DOHH2 (cell line): ENCODE data around the gene CCDC51.
A peak's percentile ranks its signal among the peaks of the same experiment; 100 is the strongest.

Experiments
- H3F3A ChIP-seq: fragments of 200-600 bp; sonication (generic), shearing (Covaris generic); 2 replicates; pipeline ENCODE4 v1.6.0; 2016; ENCODE audit warnings: antibody characterized with exemption, mild to moderate bottlenecking; ENCODE audit not compliant: control insufficient read depth, insufficient read depth
- H3K27ac ChIP-seq: fragments of 200-600 bp; sonication (generic); 2 replicates; pipeline ENCODE4 v1.5.1; 2014; ENCODE audit warnings: low read depth, mild to moderate bottlenecking, low read length, moderate library complexity
- H3K27me3 ChIP-seq: fragments of 200-600 bp; sonication (generic); 2 replicates; pipeline ENCODE4 v1.6.1; 2014; ENCODE audit warnings: mild to moderate bottlenecking, low read length, mixed read lengths; ENCODE audit not compliant: control insufficient read depth
- H3K36me3 ChIP-seq: fragments of 200-600 bp; sonication (generic); 2 replicates; pipeline ENCODE4 v1.6.1; 2014; ENCODE audit warnings: mild to moderate bottlenecking, low read length, moderate library complexity, mixed read lengths; ENCODE audit not compliant: control insufficient read depth
- H3K4me1 ChIP-seq: fragments of 200-600 bp; sonication (generic); 2 replicates; pipeline ENCODE4 v1.6.1; 2014; ENCODE audit warnings: mild to moderate bottlenecking, low read length, mixed read lengths; ENCODE audit not compliant: control insufficient read depth
- H3K4me2 ChIP-seq: fragments of 200-600 bp; sonication (generic); 2 replicates; pipeline ENCODE4 v1.6.0; 2014; ENCODE audit warnings: mild to moderate bottlenecking, low read length, moderate library complexity
- H3K4me3 ChIP-seq: fragments of 200-600 bp; sonication (generic); 2 replicates; pipeline ENCODE4 v1.5.1; 2014; ENCODE audit warnings: mild to moderate bottlenecking, low read length, mixed read lengths
- H3K79me2 ChIP-seq: fragments of 200-600 bp; sonication (generic); 2 replicates; pipeline ENCODE4 v1.6.1; 2014; ENCODE audit warnings: mild to moderate bottlenecking, low read length, mixed read lengths; ENCODE audit not compliant: control insufficient read depth
- H3K9me2 ChIP-seq: fragments of 200-600 bp; sonication (generic); replicated peaks from 2 replicates; pipeline ENCODE4 v1.6.1; 2014; ENCODE audit warnings: mild to moderate bottlenecking, low read length, mixed read lengths; ENCODE audit not compliant: control insufficient read depth
- H3K9me3 ChIP-seq: fragments of 200-600 bp; sonication (generic); 2 replicates; pipeline ENCODE4 v1.6.1; 2014; ENCODE audit warnings: antibody characterized with exemption, low read length, mixed read lengths; ENCODE audit not compliant: control insufficient read depth, insufficient read depth
- H4K20me1 ChIP-seq: fragments of 200-600 bp; sonication (generic); 2 replicates; pipeline ENCODE4 v1.6.0; 2014; ENCODE audit warnings: low read depth, mild to moderate bottlenecking, antibody characterized with exemption, low read length, moderate library complexity; ENCODE audit not compliant: control insufficient read depth, insufficient read depth
- CTCF ChIP-seq: fragments of 200-600 bp; sonication (generic); IDR thresholded peaks from one replicate; pipeline ENCODE4 v1.5.1; 2014; ENCODE audit warnings: antibody characterized with exemption, mild to moderate bottlenecking, low read depth, low read length; ENCODE audit not compliant: poor library complexity, severe bottlenecking
- EZH2phosphoT487 ChIP-seq: fragments of 200-600 bp; sonication (generic); IDR thresholded peaks from 2 replicates; pipeline ENCODE4 v1.6.1; 2017; ENCODE audit warnings: borderline replicate concordance, mild to moderate bottlenecking, antibody characterized with exemption, low read length, moderate library complexity, mixed read lengths

CCDC51 gene

GRCh38 chr3:48478626-48479555 lies 39.0 kb upstream of the CCDC51 start:
- Histone ChIP-seq H4K20me1 (no peaks in the 10 kb centered on the region), H3K27ac (peak overlapping the region; percentile 77), H3K36me3 (no peaks in the 10 kb centered on the region), H3K4me1 (peaks cover 37% of the 10 kb centered on the region), H3K27me3 (no peaks in the 10 kb centered on the region), H3K4me3 (peak overlapping the region; percentile 54), H3F3A (peaks cover 5% of the 10 kb centered on the region; the same call in 1 of the 2 replicates), H3K9me3 (no peaks in the 10 kb centered on the region), H3K9me2 (no peaks in the 10 kb centered on the region), H3K4me2 (peak overlapping the region; percentile 84), H3K79me2 (no peaks in the 10 kb centered on the region)
- TF ChIP-seq CTCF (no peak), EZH2phosphoT487 (no peak)

- Histone ChIP-seq H3K36me3 (no peaks in the 10 kb centered on the region), H3K4me2 (peak overlapping the region; percentile 84), H3K79me2 (no peaks in the 10 kb centered on the region), H3K4me3 (peak overlapping the region; percentile 54; the same call in 1 of the 2 replicates), H3F3A (peaks cover 5% of the 10 kb centered on the region; the same call in 1 of the 2 replicates), H4K20me1 (no peaks in the 10 kb centered on the region), H3K9me3 (no peaks in the 10 kb centered on the region), H3K27ac (peak overlapping the region; percentile 4; the same call in 1 of the 2 replicates), H3K27me3 (no peaks in the 10 kb centered on the region), H3K9me2 (no peaks in the 10 kb centered on the region), H3K4me1 (peaks cover 45% of the 10 kb centered on the region)
- TF ChIP-seq CTCF (no peak), EZH2phosphoT487 (no peak)
These were observed 38.1 kb upstream of the CCDC51 start for GRCh38 chr3:48477959-48478520.

GRCh38 chr3:48476426-48477053 lies 36.6 kb upstream of the CCDC51 start:
- TF ChIP-seq CTCF (no peak), EZH2phosphoT487 (no peak)
- Histone ChIP-seq H3K4me3 (no peak overlapping the region), H3F3A (peaks cover 5% of the 10 kb centered on the region; the same call in 1 of the 2 replicates), H3K36me3 (peaks cover 4% of the 10 kb centered on the region; the same call in 1 of the 2 replicates), H3K9me3 (no peaks in the 10 kb centered on the region), H3K79me2 (peaks cover 14% of the 10 kb centered on the region), H4K20me1 (no peaks in the 10 kb centered on the region), H3K4me1 (peaks cover 51% of the 10 kb centered on the region), H3K9me2 (no peaks in the 10 kb centered on the region), H3K27me3 (no peaks in the 10 kb centered on the region), H3K27ac (no peak overlapping the region), H3K4me2 (peak overlapping the region; percentile 18; the same call in 1 of the 2 replicates)
